GM18498 (cell line): ENCODE data around the gene TSPYL6.

Experiments
- ATAC-seq: cut with Tn5 transposase; IDR thresholded peaks from one replicate; pipeline ENCODE4 v1.9.1; 2021; ENCODE audit warnings: mild to moderate bottlenecking, moderate library complexity; ENCODE audit not compliant: unreplicated experiment

The TSPYL6 gene

GRCh38 chr2:54206596-54206995 lies 49.4 kb downstream of the TSPYL6 start:
- ATAC-seq: no peak

DNA sequence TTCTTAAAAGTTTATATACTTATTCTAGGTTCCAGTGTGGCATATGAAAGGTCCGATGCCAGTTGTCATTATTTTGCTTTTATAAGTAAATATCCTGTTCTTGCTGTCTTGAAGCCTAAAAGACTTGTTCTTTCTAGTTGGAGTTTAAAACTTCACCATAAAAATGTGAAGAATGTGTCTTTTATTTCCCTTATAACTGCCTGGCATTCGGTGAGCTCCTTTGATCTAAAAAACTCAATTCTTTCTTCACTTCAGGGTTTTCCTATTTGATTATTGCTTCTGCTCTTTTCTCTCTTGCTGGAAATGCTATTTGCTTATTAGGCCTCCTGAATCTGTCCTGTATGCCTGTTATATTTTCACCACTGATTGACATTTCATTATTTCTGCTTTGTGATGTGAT lies 51.6 kb downstream of the TSPYL6 start:
- ATAC-seq: no peak
